Nephron (organoid): Measurements from ENCODE around the gene FAM227A.

Source experiments
- H3K27ac Mint-ChIP-seq, 3 experiments: 2 replicates each; pipeline ENCODE4 v1.8.0; 2020; ENCODE audit warnings: mixed read lengths in 3 of 3, mild to moderate bottlenecking in 2 of 3, moderate library complexity in 1 of 3
- H3K27me3 Mint-ChIP-seq: 2 replicates; pipeline ENCODE4 v1.8.0; 2021; ENCODE audit warnings: low read depth, mild to moderate bottlenecking, moderate library complexity, mixed read lengths
- H3K36me3 Mint-ChIP-seq: 2 replicates; pipeline ENCODE4 v1.8.0; 2020; ENCODE audit warnings: low read depth, mixed read lengths
- H3K4me1 Mint-ChIP-seq: 2 replicates; pipeline ENCODE4 v1.8.0; 2020; ENCODE audit warnings: mixed read lengths
- H3K4me3 Mint-ChIP-seq, 3 experiments: 2 replicates each; pipeline ENCODE4 v1.8.0; 2020; ENCODE audit warnings: mild to moderate bottlenecking in 3 of 3, mixed read lengths in 3 of 3, moderate library complexity in 2 of 3
- H3K9me3 Mint-ChIP-seq: 2 replicates; pipeline ENCODE4 v1.8.0; 2020; ENCODE audit warnings: mixed read lengths
- CTCF ChIP-seq, 3 experiments: fragments of 200-600 bp; sonication (generic); IDR thresholded peaks; one replicate each; pipeline ENCODE4 v1.5.0; 2021; ENCODE audit warnings: antibody characterized with exemption in 3 of 3; ENCODE audit not compliant: unreplicated experiment in 3 of 3

Gene FAM227A

GRCh38 chr22:38531251-38531938, 124.8 kb downstream of the FAM227A start:
- Mint-ChIP-seq H3K36me3 (no peaks in the 10 kb centered on the region), H3K9me3 (no peaks in the 10 kb centered on the region), H3K4me1 (no peaks in the 10 kb centered on the region), H3K27ac (no peak overlapping the region), H3K27me3 (no peaks in the 10 kb centered on the region), H3K4me3 (no peak overlapping the region)
- TF ChIP-seq CTCF (IDR thresholded peaks at IDR 0.05; ENCODE audit: unreplicated experiment in 3 of 3): no peak
